ENCODE data around the gene RPS28. TPM values are rescaled to one million over a fixed set of nuclear protein-coding genes. Genes with fewer than 3 reads are reported as not detected.

RPS28 gene
- polyA plus RNA-seq, 1 experiment: 424 TPM

DNA sequence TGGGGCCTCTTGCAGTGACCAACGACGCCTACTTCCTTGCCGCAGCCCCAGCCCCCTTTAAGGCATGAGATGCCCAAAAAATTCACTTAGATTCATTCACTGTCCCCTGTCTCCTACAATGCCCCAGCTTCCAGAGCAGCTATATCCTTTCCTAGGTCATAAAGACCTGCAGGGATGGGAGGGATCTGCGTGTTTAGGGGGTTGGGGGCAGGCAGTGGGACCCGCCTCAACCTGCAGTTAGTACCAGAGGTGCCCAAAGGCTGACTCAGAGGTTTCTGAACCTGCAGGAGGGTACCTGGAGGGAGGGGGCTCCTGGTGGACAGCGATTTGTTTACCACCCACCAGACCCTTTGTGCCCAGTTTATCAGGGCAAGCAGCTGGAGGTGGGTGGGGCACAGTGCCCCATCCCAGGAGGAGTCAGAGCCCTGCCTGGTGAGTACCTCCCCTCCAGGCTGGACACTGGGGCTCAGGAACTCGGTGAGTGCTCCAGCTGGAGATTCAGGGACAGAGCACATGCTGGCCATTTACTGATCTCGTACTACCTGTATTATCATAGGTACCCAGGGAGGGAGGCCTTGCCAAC lies 10.1 kb downstream of the RPS28 start:
- TF ChIP-seq, protein P1, sequence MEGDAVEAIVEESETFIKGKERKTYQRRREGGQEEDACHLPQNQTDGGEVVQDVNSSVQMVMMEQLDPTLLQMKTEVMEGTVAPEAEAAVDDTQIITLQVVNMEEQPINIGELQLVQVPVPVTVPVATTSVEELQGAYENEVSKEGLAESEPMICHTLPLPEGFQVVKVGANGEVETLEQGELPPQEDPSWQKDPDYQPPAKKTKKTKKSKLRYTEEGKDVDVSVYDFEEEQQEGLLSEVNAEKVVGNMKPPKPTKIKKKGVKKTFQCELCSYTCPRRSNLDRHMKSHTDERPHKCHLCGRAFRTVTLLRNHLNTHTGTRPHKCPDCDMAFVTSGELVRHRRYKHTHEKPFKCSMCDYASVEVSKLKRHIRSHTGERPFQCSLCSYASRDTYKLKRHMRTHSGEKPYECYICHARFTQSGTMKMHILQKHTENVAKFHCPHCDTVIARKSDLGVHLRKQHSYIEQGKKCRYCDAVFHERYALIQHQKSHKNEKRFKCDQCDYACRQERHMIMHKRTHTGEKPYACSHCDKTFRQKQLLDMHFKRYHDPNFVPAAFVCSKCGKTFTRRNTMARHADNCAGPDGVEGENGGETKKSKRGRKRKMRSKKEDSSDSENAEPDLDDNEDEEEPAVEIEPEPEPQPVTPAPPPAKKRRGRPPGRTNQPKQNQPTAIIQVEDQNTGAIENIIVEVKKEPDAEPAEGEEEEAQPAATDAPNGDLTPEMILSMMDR (IDR thresholded peaks at IDR 0.05; ENCODE audit: low read depth, low read length): no peak
- no peak for DNase-seq (ENCODE audit: low read depth, low spot score)
- POLR2A ChIA-PET: no interaction called here
- H3K4me3 ChIP-seq (ENCODE audit: low read depth, low read length): no peak overlapping the region
- peaks cover 33% of the 10 kb centered on the region for H3K27me3 ChIP-seq (ENCODE audit: control insufficient read depth, insufficient read depth, low read length)
- H3K9me3 ChIP-seq (ENCODE audit: control insufficient read depth, insufficient read depth, low read length): peaks cover 9% of the 10 kb centered on the region
- CTCF ChIA-PET: no interaction called here
- no peak overlapping the region for H3K27ac ChIP-seq (ENCODE audit: low read depth, low read length)

DNA sequence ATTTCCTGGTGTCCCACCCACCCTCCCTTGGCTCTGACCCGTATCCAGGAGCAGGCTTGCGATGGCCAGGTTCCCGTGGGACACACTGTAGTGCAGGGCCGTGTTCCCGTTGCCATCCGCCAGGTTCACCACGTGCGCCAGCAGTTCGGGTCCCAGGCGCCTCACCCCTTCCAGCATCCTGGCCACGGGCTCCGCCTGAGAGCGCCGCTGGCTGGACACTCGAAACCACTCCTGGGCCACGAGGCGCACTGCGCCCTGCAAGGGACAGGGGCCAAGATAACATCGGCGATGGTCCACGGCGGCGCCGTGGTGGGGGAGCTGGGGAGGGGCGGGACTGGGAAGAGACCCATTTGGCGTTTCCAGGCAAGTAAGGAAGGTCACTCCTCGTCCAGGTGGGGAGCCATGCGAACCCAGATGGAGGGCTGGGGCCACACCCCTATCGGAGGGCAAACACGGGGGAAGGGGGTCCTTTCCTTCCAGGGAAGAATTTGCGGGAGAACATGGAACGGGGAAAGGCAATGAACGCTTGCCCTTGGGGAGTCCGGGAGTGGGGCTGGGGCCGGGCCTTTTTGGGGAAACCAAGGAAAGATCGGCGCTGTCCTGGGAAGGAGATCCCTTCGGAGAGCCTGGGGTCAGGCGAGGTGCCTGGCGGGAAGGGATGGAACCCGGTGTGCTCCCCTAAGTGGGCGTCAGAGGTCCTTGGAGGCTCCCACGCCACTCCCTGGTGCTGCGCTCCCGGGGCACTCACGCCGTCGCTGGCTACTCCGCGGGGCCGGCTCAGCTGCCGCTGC lies 11.9 kb downstream of the RPS28 start:
- TF ChIP-seq, protein P1 (IDR thresholded peaks at IDR 0.05; ENCODE audit: low read depth, low read length): no peak
- DNase-seq (ENCODE audit: low read depth, low spot score): no peak
- ChIA-PET POLR2A (interaction anchor here (1.4 kb wide), 1 partner anchor 7 kb away, joined by 3 read pairs; no protein-coding TSS in a partner anchor), CTCF (no interaction called here)
- H3K9me3 ChIP-seq (ENCODE audit: control insufficient read depth, insufficient read depth, low read length): no peaks in the 10 kb centered on the region; the same call in 1 of the 2 replicates
- H3K27ac ChIP-seq (ENCODE audit: low read depth, low read length): no peak overlapping the region
- H3K4me3 ChIP-seq (ENCODE audit: low read depth, low read length): no peak overlapping the region
- peaks cover 27% of the 10 kb centered on the region for H3K27me3 ChIP-seq (ENCODE audit: control insufficient read depth, insufficient read depth, low read length)

DNA sequence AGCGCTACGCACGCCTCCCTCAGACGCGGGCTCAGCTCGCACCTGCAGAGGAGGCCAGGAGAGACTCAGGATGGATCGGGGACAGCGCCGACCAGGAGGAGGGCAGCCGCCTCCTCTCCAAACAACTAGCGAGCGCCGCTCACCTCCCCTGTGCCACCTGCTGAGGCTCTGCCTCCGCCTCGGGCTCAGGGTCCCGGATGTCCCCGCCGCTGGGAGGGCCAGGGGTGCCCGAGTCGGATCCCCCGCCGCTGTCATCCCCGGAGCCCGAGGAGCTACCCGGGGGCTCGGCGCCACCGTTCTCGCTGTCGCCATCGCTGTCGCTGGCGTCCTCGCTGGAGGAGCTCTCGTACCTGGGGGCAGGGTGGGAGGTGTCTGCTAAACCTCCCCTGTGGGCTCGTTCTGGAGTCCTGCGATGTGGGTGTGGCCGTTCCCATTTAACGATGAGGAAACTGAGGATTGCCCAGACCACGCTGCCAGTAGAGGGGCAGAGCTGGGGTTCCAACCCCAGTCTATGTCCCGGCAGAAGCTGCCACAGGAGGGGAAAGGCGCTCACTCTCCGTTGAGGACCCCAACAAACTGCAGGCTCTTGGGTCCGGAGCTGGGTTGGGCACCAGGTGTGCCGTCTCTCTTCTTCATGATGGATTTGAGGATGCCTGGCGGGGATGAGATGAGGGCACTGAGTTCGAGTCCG lies 12.6 kb downstream of the RPS28 start:
- Histone ChIP-seq H3K27ac (ENCODE audit: low read depth, low read length) (no peak overlapping the region), H3K27me3 (ENCODE audit: control insufficient read depth, insufficient read depth, low read length) (peaks cover 27% of the 10 kb centered on the region), H3K9me3 (ENCODE audit: control insufficient read depth, insufficient read depth, low read length) (no peaks in the 10 kb centered on the region; the same call in 1 of the 2 replicates), H3K4me3 (ENCODE audit: low read depth, low read length) (no peak overlapping the region)
- DNase-seq (ENCODE audit: low read depth, low spot score): no peak
- ChIA-PET CTCF (interaction anchor here (1.7 kb wide), 1 partner anchor 20 kb away, joined by 8 read pairs; no protein-coding TSS in a partner anchor), POLR2A (interaction anchor here (1.3 to 2.5 kb wide), 3 partner anchors 8 to 12 kb away, joined by 3 to 11 read pairs (median 4); partner anchors contain the start of genes NDUFA7 and RPS28)
- TF ChIP-seq, protein P1 (IDR thresholded peaks at IDR 0.05; ENCODE audit: low read depth, low read length): no peak

GRCh38 chr19:8334458-8335342 lies 13.4 kb downstream of the RPS28 start:
- ChIA-PET CTCF (interaction anchor here (1.7 kb wide), 1 partner anchor 19 kb away, joined by 8 read pairs; no protein-coding TSS in a partner anchor), POLR2A (interaction anchor here (0.5 to 2.5 kb wide), 6 partner anchors 9 to 89 kb away, joined by 3 to 11 read pairs (median 4); partner anchors contain the start of genes NDUFA7 and RPS28)
- no peaks in the 10 kb centered on the region; the same call in 1 of the 2 replicates for H3K9me3 ChIP-seq (ENCODE audit: control insufficient read depth, insufficient read depth, low read length)
- DNase-seq (ENCODE audit: low read depth, low spot score): no peak
- peaks cover 27% of the 10 kb centered on the region for H3K27me3 ChIP-seq (ENCODE audit: control insufficient read depth, insufficient read depth, low read length)
- peak overlapping the region; percentile 32; the same call in 1 of the 2 replicates for H3K4me3 ChIP-seq (ENCODE audit: low read depth, low read length)
- no peak overlapping the region for H3K27ac ChIP-seq (ENCODE audit: low read depth, low read length)
- TF ChIP-seq, protein P1 (IDR thresholded peaks at IDR 0.05; ENCODE audit: low read depth, low read length): no peak

Measured in AG04450 (cell line).